ENCODE measurements around the gene TRIM41. TPM values are rescaled to one million over a fixed set of nuclear protein-coding genes. Genes with fewer than 3 reads are reported as not detected.

Gene TRIM41
- polyA plus RNA-seq, 1 of the 3 experiments (the other 2 are of a cell fraction): 35.9 TPM

- H2AFZ ChIP-seq (ENCODE audit: low read depth): peak overlapping the region; percentile 83
- H3K79me2 ChIP-seq (ENCODE audit: insufficient read depth): no peaks in the 10 kb centered on the region
- no peaks in the 10 kb centered on the region for H3K9me2 ChIP-seq
- H3F3A ChIP-seq (replicated peaks; ENCODE audit: insufficient read depth): peaks cover 27% of the 10 kb centered on the region
- DNase-seq: peak; percentile 63
- no peaks in the 10 kb centered on the region for H3K9me3 ChIP-seq
- CTCF ChIA-PET: interaction anchor here (0.9 to 6.5 kb wide), 8 partner anchors 10 to 38 kb away, joined by 3 to 72 read pairs (median 4); partner anchors contain the start of gene TRIM41
- POLR2A ChIA-PET: interaction anchor here (0.6 to 2.4 kb wide), 8 partner anchors 15 to 35 kb away, joined by 3 to 8 read pairs (median 4); partner anchors contain the start of gene TRIM41
- no peaks in the 10 kb centered on the region; the same call in 1 of the 2 replicates for H4K20me1 ChIP-seq (ENCODE audit: insufficient read depth)
- H3K4me1 ChIP-seq (ENCODE audit: control insufficient read depth in 1 of 2, insufficient read depth in 2 of 2, low read depth in 1 of 2, low read length in 1 of 2): peaks cover 0 to 21% of the 10 kb centered on the region in 2 experiments; a peak in 1 of 4 replicates
- peak overlapping the region; percentile 62 to 75 for H3K4me3 ChIP-seq (ENCODE audit: low read depth in 2 of 2, low read length in 1 of 2)
- H3K27me3 ChIP-seq (ENCODE audit: insufficient read depth): no peaks in the 10 kb centered on the region
- peak overlapping the region; percentile 58 to 82 for H3K27ac ChIP-seq (ENCODE audit: low read depth in 2 of 2, low read length in 1 of 2)
- peak overlapping the region; percentile 77; the same call in 1 of the 2 replicates for H3K9ac ChIP-seq
- H3K4me2 ChIP-seq: peak overlapping the region; percentile 80
- WGBS (ENCODE audit: low lambda C conversion rate): under 1% methylated on average over 36 of the region's 36 CpGs
- H3K36me3 ChIP-seq (replicated peaks in 1 of 2; ENCODE audit: control insufficient read depth in 1 of 2, insufficient read depth in 2 of 2, low read length in 1 of 2): no peaks in the 10 kb centered on the region
- no peak for TF ChIP-seq NRF1 (IDR thresholded peaks at IDR 0.05; ENCODE audit: low read depth, low read length)
- TF ChIP-seq ZBTB33 (IDR thresholded peaks at IDR 0.05; ENCODE audit: borderline replicate concordance, low read depth): no peak
- TF ChIP-seq JUND (IDR thresholded peaks at IDR 0.05): no peak
- no peak for TF ChIP-seq MEF2A (IDR thresholded peaks at IDR 0.05; ENCODE audit: borderline replicate concordance, low read depth)
- TF ChIP-seq REST (IDR thresholded peaks at IDR 0.05; ENCODE audit: low read depth, low read length): no peak
- TF ChIP-seq POLR2AphosphoS5 (IDR thresholded peaks at IDR 0.05; ENCODE audit: low read depth, low read length): no peak
- TF ChIP-seq CTCF (IDR thresholded peaks at IDR 0.05): no peak
- TF ChIP-seq TAF1 (IDR thresholded peaks at IDR 0.05; ENCODE audit: borderline replicate concordance, low read depth, low read length): no peak
- 0 out of 2 replicates have a peak, but pooled peaks have one; percentile 39 for TF ChIP-seq RCOR1 (IDR thresholded peaks at IDR 0.05; ENCODE audit: low read length)
- no peak for TF ChIP-seq ELF1 (IDR thresholded peaks at IDR 0.05)
- peak; percentile 50; the same call in 1 of the 2 replicates for TF ChIP-seq FOSL2 (IDR thresholded peaks at IDR 0.05; ENCODE audit: borderline replicate concordance, low read depth)
- 0 out of 2 replicates have a peak, but pooled peaks have one; percentile 9 for TF ChIP-seq IRF3 (IDR thresholded peaks at IDR 0.05; ENCODE audit: low read depth, low read length)
- no peak for TF ChIP-seq TCF12 (IDR thresholded peaks at IDR 0.05)
- TF ChIP-seq GABPA (IDR thresholded peaks at IDR 0.05; ENCODE audit: low read depth): peak; percentile 42; the same call in 1 of the 2 replicates
- TF ChIP-seq PBX3 (IDR thresholded peaks at IDR 0.05): no peak
- TF ChIP-seq NFIC (IDR thresholded peaks at IDR 0.05; ENCODE audit: borderline replicate concordance): no peak
- no peak for TF ChIP-seq FOXJ3 (CRISPR knock-in tag; IDR thresholded peaks at IDR 0.05)
- peak; percentile 32; the same call in 1 of the 2 replicates for TF ChIP-seq MXI1 (IDR thresholded peaks at IDR 0.05; ENCODE audit: low read depth, low read length)
- no peak for TF ChIP-seq SMC3 (IDR thresholded peaks at IDR 0.05; ENCODE audit: low read depth, low read length)
- TF ChIP-seq RFX5 (IDR thresholded peaks at IDR 0.05; ENCODE audit: low read length): no peak
- no peak for TF ChIP-seq USF2 (IDR thresholded peaks at IDR 0.05; ENCODE audit: borderline replicate concordance, low read depth, low read length)
- peak; percentile 72 for TF ChIP-seq RXRA (IDR thresholded peaks at IDR 0.05; ENCODE audit: borderline replicate concordance, low read depth)
Observed at GRCh38 chr5:181207214-181207959, 15.7 kb upstream of the TRIM41 start.
